HG02943 (cell line): ENCODE results near the gene TECTA.
"Not testable (repeated sequence)": the region's sequence is repeated elsewhere in the genome, so short reads cannot be mapped to it uniquely, and the experiment has no call there.

Experiments used
- ATAC-seq: cut with Tn5 transposase; IDR thresholded peaks from one replicate; pipeline ENCODE4 v1.9.1; 2021; ENCODE audit warnings: mild to moderate bottlenecking, low read depth, moderate library complexity; ENCODE audit not compliant: unreplicated experiment

TECTA gene

GRCh38 chr11:121091492-121092152 lies 9.4 kb upstream of the TECTA start:
- no peak for ATAC-seq

GRCh38 chr11:121095561-121095960 lies 5.5 kb upstream of the TECTA start:
- ATAC-seq, result no peak

GRCh38 chr11:121099364-121099763 lies 1.7 kb upstream of the TECTA start:
- no peak for ATAC-seq

GRCh38 chr11:121099885-121100284 lies 1.2 kb upstream of the TECTA start:
- ATAC-seq, result no peak

GRCh38 chr11:121104312-121104762 lies 3.3 kb downstream of the TECTA start:
- ATAC-seq, result no peak

- ATAC-seq, result no peak
Observed at GRCh38 chr11:121105063-121105480, 4.0 kb downstream of the TECTA start.

GRCh38 chr11:121105481-121106195 lies 4.6 kb downstream of the TECTA start:
- ATAC-seq, result no peak

- no peak for ATAC-seq
Observed at GRCh38 chr11:121106812-121107211, 5.8 kb downstream of the TECTA start.

- no peak for ATAC-seq
Observed at GRCh38 chr11:121108413-121108812, 7.4 kb downstream of the TECTA start.

- no peak for ATAC-seq
Observed at GRCh38 chr11:121109471-121109870, 8.4 kb downstream of the TECTA start.

- no peak for ATAC-seq
Observed at GRCh38 chr11:121109916-121110586, 9.0 kb downstream of the TECTA start.

- ATAC-seq, result no peak
Observed at GRCh38 chr11:121110871-121111724, 10.1 kb downstream of the TECTA start.

GRCh38 chr11:121112498-121113455 lies 11.7 kb downstream of the TECTA start:
- no peak for ATAC-seq

GRCh38 chr11:121113611-121114010 lies 12.6 kb downstream of the TECTA start:
- no peak for ATAC-seq

- not testable (repeated sequence) for ATAC-seq
Observed at GRCh38 chr11:121115024-121115423, 14.0 kb downstream of the TECTA start.

GRCh38 chr11:121117788-121118187 lies 16.7 kb downstream of the TECTA start:
- no peak for ATAC-seq

GRCh38 chr11:121119440-121119839 lies 18.4 kb downstream of the TECTA start:
- ATAC-seq, result no peak

GRCh38 chr11:121122328-121122727 lies 21.3 kb downstream of the TECTA start:
- no peak for ATAC-seq

- no peak for ATAC-seq
Observed at GRCh38 chr11:121123496-121124069, 22.5 kb downstream of the TECTA start.
